Smooth muscle cell (in vitro differentiated cells): Measurements from ENCODE around the gene CACNA2D3. TPM values are rescaled to one million over a fixed set of nuclear protein-coding genes. Genes with fewer than 3 reads are reported as not detected.

Source experiments
- DNase-seq: peaks from one replicate; lab custom pipeline; 2025; ENCODE audit not compliant: unreplicated experiment; lab: John Stamatoyannopoulos, UW
- H2AFZ ChIP-seq: fragments of 200-600 bp; sonication (generic); 2 replicates; pipeline ENCODE4 v1.6.0; 2016; ENCODE audit warnings: antibody characterized with exemption, low read depth, mild to moderate bottlenecking
- H3F3A ChIP-seq: fragments of 200-600 bp; sonication (generic); 2 replicates; pipeline ENCODE4 v1.6.0; 2017; ENCODE audit warnings: antibody characterized with exemption, low read depth
- H3K27ac ChIP-seq: fragments of 200-600 bp; sonication (generic); 2 replicates; pipeline ENCODE4 v1.5.1; 2016; ENCODE audit warnings: low read depth, mild to moderate bottlenecking
- H3K27me3 ChIP-seq: fragments of 200-600 bp; sonication (generic); 2 replicates; pipeline ENCODE4 v1.6.1; 2016; ENCODE audit warnings: low read depth, mild to moderate bottlenecking
- H3K36me3 ChIP-seq: fragments of 200-600 bp; sonication (generic); 2 replicates; pipeline ENCODE4 v1.5.1; 2016; ENCODE audit warnings: low read depth
- H3K4me1 ChIP-seq: fragments of 200-600 bp; sonication (generic); 2 replicates; pipeline ENCODE4 v1.5.1; 2016; ENCODE audit warnings: low read depth
- H3K4me2 ChIP-seq: fragments of 200-600 bp; sonication (generic); 2 replicates; pipeline ENCODE4 v1.6.0; 2016; ENCODE audit warnings: mild to moderate bottlenecking
- H3K4me3 ChIP-seq: fragments of 200-600 bp; sonication (generic); 2 replicates; pipeline ENCODE4 v1.5.1; 2016; ENCODE audit warnings: mild to moderate bottlenecking
- H3K79me2 ChIP-seq: fragments of 200-600 bp; sonication (generic); 2 replicates; pipeline ENCODE4 v1.6.0; 2016; ENCODE audit warnings: low read depth, mild to moderate bottlenecking
- H3K9ac ChIP-seq: fragments of 200-600 bp; sonication (generic); 2 replicates; pipeline ENCODE4 v1.6.0; 2016; ENCODE audit warnings: low read depth
- H3K9me3 ChIP-seq: fragments of 200-600 bp; sonication (generic); replicated peaks from 2 replicates; pipeline ENCODE4 v1.5.1; 2016; ENCODE audit warnings: low read depth
- H4K20me1 ChIP-seq: fragments of 200-600 bp; sonication (generic); 2 replicates; pipeline ENCODE4 v1.6.0; 2016; ENCODE audit warnings: low read depth
- WGBS: methylation state at CpG from one replicate; pipeline ENCODE4 v1.1.7; 2016; ENCODE audit warnings: low lambda C conversion rate; 5-methylcytosine and 5-hydroxymethylcytosine counted together
- polyA plus RNA-seq: library from polyadenylated mRNA; unstranded; fragments of >200 nt; fragmentation: Nextera tagmentation; extraction: Ambion mirVana; gene quantifications from 2 replicates; pipeline ENCODE4 v1.2.1, GENCODE V29; 2016
- total RNA-seq: library from RNA; depleted of rRNA; stranded (reverse); fragments of >200 nt; gene quantifications from 2 replicates; pipeline ENCODE4 v1.2.3, GENCODE V29; 2014
- TF ChIP-seq, protein P1 (sequence below): fragments of 200-600 bp; sonication (generic); IDR thresholded peaks from 2 replicates; pipeline ENCODE4 v1.5.1; 2017; ENCODE audit warnings: borderline replicate concordance, mild to moderate bottlenecking, antibody characterized with exemption; ENCODE audit not compliant: insufficient read depth, poor library complexity, severe bottlenecking

Gene CACNA2D3
- total and polyA plus RNA-seq, 2 experiments from 2014 or later, result 0.15 to 0.90 TPM

DNA sequence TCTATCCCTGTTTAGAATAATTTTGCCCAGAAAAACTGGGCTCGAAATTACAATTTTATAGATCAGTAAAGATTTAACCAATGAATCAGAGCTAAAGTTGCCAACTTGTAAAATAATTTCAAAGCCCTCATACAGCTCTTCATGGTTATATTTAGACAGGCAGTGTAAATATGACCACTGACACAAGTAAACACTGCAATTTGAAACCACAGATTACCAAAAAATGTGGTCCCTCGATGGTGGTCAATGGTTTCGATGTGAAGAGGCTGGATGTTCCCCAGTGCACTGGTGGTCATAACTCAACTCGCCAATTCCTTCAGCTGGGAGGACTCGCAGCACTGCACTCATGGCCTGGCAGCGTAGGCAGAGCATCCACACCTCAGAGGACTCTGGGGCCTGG lies 776.9 kb downstream of the CACNA2D3 start:
- no peak overlapping the region for H3K27ac ChIP-seq
- H3K9ac ChIP-seq, result no peak overlapping the region
- no peak overlapping the region for H3K4me3 ChIP-seq
- H3K36me3 ChIP-seq, result no peaks in the 10 kb centered on the region
- TF ChIP-seq, protein P1, sequence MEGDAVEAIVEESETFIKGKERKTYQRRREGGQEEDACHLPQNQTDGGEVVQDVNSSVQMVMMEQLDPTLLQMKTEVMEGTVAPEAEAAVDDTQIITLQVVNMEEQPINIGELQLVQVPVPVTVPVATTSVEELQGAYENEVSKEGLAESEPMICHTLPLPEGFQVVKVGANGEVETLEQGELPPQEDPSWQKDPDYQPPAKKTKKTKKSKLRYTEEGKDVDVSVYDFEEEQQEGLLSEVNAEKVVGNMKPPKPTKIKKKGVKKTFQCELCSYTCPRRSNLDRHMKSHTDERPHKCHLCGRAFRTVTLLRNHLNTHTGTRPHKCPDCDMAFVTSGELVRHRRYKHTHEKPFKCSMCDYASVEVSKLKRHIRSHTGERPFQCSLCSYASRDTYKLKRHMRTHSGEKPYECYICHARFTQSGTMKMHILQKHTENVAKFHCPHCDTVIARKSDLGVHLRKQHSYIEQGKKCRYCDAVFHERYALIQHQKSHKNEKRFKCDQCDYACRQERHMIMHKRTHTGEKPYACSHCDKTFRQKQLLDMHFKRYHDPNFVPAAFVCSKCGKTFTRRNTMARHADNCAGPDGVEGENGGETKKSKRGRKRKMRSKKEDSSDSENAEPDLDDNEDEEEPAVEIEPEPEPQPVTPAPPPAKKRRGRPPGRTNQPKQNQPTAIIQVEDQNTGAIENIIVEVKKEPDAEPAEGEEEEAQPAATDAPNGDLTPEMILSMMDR, result no peak
- H3K79me2 ChIP-seq, result no peaks in the 10 kb centered on the region
- H3F3A ChIP-seq, result no peaks in the 10 kb centered on the region
- no peaks in the 10 kb centered on the region for H3K27me3 ChIP-seq
- H3K4me2 ChIP-seq, result no peak overlapping the region
- no peaks in the 10 kb centered on the region for H3K4me1 ChIP-seq
- H2AFZ ChIP-seq, result no peak overlapping the region
- DNase-seq, result no peak
- H4K20me1 ChIP-seq, result no peaks in the 10 kb centered on the region
- 89% methylated on average over 6 of the region's 6 CpGs for WGBS
- H3K9me3 ChIP-seq, result no peaks in the 10 kb centered on the region

DNA sequence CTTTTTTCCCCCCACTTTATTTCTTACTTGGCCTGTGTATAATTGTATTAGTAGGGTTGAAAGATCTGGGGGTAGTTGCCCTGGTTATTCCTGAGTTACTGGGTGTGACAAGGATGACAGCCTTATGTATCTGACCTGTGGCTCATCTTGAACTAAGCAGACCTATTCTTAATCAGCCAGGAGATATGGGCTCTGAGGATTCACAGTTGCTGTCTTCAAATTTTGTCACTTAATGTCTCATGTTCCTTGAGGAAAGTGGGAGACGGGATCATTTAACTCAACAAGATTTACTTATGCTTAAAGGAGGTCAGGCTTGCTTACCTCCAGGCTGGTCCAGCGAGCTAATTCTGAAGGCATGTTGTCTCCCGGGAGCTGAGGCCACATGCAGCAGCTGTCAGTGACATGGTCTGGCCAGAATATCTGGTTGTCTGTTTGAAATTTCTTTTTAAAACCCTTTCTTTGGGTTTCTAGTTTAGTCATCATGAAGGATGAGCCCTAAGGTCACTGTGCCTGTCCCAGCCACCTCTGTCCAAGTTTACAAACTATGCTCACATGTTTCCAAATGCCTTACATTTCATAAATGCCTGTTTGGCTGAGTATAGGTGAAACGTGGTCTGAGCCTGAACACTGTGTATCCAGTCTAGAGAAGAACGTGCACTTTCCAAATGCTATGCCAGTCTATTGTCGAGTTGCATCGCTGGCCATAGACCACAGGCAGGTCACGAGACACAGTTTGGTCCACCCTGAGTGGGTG lies 778.7 kb downstream of the CACNA2D3 start:
- TF ChIP-seq, protein P1, result no peak
- no peak overlapping the region for H3K4me2 ChIP-seq
- no peak overlapping the region for H2AFZ ChIP-seq
- H3K79me2 ChIP-seq, result no peaks in the 10 kb centered on the region
- DNase-seq, result no peak
- H3K9me3 ChIP-seq, result no peaks in the 10 kb centered on the region
- no peak overlapping the region for H3K9ac ChIP-seq
- H3F3A ChIP-seq, result no peaks in the 10 kb centered on the region
- H3K4me3 ChIP-seq, result no peak overlapping the region
- no peaks in the 10 kb centered on the region for H3K4me1 ChIP-seq
- H3K36me3 ChIP-seq, result no peaks in the 10 kb centered on the region
- WGBS, result 57% methylated on average over 8 of the region's 8 CpGs
- H3K27ac ChIP-seq, result no peak overlapping the region
- no peaks in the 10 kb centered on the region for H3K27me3 ChIP-seq
- no peaks in the 10 kb centered on the region for H4K20me1 ChIP-seq

DNA sequence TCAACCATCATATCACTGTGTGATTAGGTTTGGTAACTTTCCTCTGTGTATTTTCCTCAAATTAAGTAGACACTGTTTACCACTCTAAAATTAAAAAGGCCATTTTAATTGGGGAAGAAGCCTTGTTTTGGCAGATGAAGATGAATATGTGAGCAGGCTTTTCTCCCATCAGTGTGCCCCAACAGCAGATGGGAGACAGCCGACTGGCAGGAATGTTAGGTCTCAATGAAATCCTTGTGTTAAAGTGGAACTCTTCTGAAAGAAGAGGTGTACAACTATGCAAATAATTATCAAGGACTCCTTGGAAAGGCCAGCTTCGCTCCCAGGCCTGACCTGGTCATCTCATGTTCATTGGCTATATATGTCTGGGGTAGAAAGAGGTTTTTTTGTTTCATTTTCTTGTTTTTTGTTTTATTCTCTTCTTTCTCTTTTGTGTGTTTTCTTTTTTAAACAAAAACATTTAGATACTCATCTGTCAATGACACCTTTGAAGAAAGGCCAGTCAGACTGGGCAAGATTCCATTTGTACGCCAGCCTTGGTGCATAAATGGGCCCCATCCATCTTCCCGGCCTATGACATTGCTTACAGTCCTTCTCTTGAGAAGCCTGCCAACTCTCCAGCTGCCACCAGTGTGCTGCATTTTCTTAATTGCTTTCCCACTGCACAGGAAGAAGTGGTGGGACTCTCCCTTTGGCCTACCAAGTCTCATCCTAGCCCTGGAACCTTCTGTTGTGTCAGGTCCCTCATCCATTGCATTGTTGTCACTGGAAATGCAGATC lies 779.7 kb downstream of the CACNA2D3 start:
- no peak overlapping the region for H3K9ac ChIP-seq
- 92% methylated on average over 4 of the region's 4 CpGs for WGBS

More for the DNA sequence above, 779.7 kb downstream of the CACNA2D3 start:
- Histone ChIP-seq H2AFZ (no peak overlapping the region), H3K79me2 (no peaks in the 10 kb centered on the region), H3K27me3 (no peaks in the 10 kb centered on the region), H3F3A (no peaks in the 10 kb centered on the region), H3K36me3 (no peaks in the 10 kb centered on the region), H3K4me2 (no peak overlapping the region), H3K9me3 (no peaks in the 10 kb centered on the region), H3K27ac (no peak overlapping the region), H3K4me3 (no peak overlapping the region), H4K20me1 (no peaks in the 10 kb centered on the region), H3K4me1 (no peaks in the 10 kb centered on the region)
- TF ChIP-seq, protein P1, result no peak
- no peak for DNase-seq
